K562 treated with DMSO at 1 percent for 4 hours (cell line): Measurements from ENCODE around the gene SDE2. TPM values are rescaled to one million over a fixed set of nuclear protein-coding genes. Genes with fewer than 3 reads are reported as not detected.

Source experiments
- total RNA-seq: library from RNA; unstranded; fragments of 300-600 nt; gene quantifications from 2 replicates; pipeline ENCODE4 v1.2.3, GENCODE V29; 2022; ENCODE audit not compliant: insufficient read depth

Gene SDE2
- total RNA-seq = 14.4 and 14.5 TPM in 2 replicates

DNA sequence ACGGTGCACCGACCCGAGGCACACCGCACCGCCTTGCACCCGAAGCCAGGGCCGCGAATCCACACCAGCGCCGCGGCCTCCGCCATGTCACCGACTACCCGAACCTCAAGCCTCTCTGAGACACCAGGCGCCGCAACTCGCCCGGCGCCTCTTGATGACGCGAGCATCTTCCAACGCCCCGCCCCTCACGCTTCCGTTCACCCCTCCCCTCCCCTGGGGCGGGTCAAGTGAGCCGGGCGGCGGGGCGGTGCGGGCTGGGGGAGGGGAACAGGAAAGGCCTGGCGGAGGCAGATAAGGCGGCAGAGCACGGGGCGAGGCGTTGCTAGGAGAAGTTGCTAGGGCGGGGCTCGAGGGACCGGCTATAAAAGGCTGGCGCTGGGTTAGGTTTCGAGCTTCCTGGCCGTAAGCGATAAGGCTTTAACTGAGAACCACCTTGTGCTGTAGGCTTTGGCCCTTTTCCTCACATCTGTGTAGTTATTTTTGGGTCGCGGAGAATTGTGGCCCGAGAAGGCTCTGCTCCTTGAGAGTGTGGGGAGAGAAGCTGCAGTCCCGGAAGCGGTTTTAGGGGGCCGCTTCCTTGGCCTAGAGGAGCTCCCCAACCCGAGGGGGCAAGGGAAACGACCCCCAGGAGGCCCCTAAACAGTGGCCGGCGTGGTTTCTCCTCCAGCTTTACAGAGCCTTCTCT, at the start of gene SDE2:
SDE2 (minus strand) TSS at position 117 of the 685 bp plus-strand sequence; CDS start at position 86, 31 bp downstream.

DNA sequence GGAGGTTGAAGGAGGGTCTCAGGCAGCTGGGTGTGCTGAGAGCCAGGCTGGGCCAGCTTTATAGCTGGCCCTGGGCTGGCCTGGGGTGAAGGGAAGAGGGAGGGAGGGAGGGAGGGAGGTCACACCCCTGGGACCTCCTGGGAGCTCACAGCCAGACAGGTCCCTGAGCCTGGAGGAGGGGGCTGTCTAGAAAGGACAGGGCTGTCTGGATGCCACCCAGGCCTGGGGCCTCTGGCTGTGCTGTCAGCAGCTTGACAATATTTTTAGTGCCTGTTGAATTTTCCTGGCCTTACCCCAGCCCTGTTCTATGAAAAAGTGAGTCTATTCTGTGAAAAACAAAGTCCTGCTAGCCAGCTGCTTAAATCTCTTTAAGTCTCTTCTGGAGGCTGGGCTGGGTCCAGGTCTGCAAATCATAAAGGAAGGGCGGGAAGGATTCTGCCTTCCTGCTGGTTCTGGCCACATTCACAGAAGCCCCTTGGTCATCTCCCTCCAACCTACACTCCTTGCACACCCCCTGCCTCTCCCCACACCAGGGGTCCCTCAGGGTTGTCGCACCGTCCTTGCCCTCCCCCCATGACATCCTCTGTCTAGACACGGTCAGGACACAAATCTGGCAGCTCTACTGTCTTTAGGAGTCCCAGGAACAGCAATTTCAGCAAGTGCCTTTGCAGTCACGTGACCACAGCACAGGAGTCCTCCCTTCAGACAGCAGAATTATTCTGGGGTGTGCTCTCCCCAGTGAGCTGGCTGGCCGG, 57.8 kb downstream of the SDE2 start, which contains the start of gene LEFTY2:
LEFTY2 (minus strand) TSS at position 34 of the 755 bp plus-strand sequence. CDS start 80 bp downstream, outside the sequence.

Other genes with a start within 250 kb of the SDE2 start
- gene SRP9, start 221.5 kb downstream of the SDE2 start, total RNA-seq = 255 and 285 TPM in 2 replicates
- 32.0 and 32.8 TPM in 2 replicates for gene EPHX1, start 189.2 kb downstream of the SDE2 start, total RNA-seq
- 28.8 and 35.5 TPM in 2 replicates for gene TMEM63A, start 117.0 kb downstream of the SDE2 start, total RNA-seq
- gene LEFTY1, start 110.2 kb downstream of the SDE2 start, total RNA-seq = not detected in 2 replicates
- gene PYCR2, start 75.1 kb downstream of the SDE2 start, total RNA-seq = 197 and 201 TPM in 2 replicates
- gene LEFTY2, start 58.1 kb downstream of the SDE2 start, total RNA-seq = not detected in 2 replicates
- gene H3-3A, start 63.4 kb upstream of the SDE2 start, total RNA-seq = 624 and 668 TPM in 2 replicates
- 34.6 and 37.1 TPM in 2 replicates for gene ACBD3, start 187.4 kb upstream of the SDE2 start, total RNA-seq
- gene MIXL1, start 224.3 kb upstream of the SDE2 start, total RNA-seq = not detected in 2 replicates